ENCODE data around the gene CIROP.

DNA sequence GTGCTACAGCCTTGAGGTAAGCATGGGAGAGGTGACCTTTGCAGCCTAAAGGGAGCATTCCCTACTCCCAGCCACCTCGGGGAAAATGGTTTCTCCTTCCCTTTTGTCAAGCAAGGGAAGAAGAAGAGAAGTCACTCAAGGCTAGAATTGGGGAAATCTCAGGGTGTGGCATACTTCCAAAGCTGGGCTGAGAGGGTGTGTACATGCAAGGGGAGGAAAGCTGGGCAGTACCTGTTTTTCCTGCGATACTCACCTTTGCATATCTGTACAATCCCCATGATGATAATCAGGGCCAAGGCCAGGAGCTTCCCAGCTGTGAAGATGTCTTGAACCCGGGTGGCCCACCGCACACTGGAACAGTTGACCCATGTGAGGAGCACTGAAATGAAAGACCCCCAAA is 38.0 kb upstream of the CIROP start:
- TF ChIP-seq CTCF (IDR thresholded peaks at IDR 0.05) (no peak), EZH2 (IDR thresholded peaks at IDR 0.05; ENCODE audit: borderline replicate concordance, insufficient read depth, low read depth, low read length, poor library complexity, severe bottlenecking) (no peak)
